Activated CD8-positive, alpha-beta T cell treated with anti-CD3 and anti-CD28 coated beads for 36 hours (primary cell): Measurements from ENCODE around the gene PRR18. TPM values are rescaled to one million over a fixed set of nuclear protein-coding genes. Genes with fewer than 3 reads are reported as not detected.

Source experiments
- ATAC-seq: fragments of 200-7000 bp; cut with Tn5 transposase; one replicate; pipeline ENCODE4 v1.10.0; 2021; ENCODE audit warnings: mild to moderate bottlenecking, moderate library complexity
- CTCF ChIA-PET: fragments of 350-600 bp; sonication (Branson Sonifier 250); formaldehyde crosslinking; loops from one replicate; lab custom pipeline; 2021; ENCODE audit warnings: antibody characterized with exemption; lab: Charles Lee
- POLR2A ChIA-PET: fragments of 350-600 bp; sonication (Branson Sonifier 250); formaldehyde crosslinking; loops from one replicate; lab custom pipeline; 2021; ENCODE audit warnings: antibody characterized with exemption; lab: Charles Lee
- DNase-seq: peaks from one replicate; pipeline ENCODE4 v3.0.0-alpha.2; 2020
- H3K27ac Mint-ChIP-seq: one replicate; pipeline ENCODE4 v1.8.0; 2021; ENCODE audit warnings: mild to moderate bottlenecking, mixed read lengths
- H3K27me3 Mint-ChIP-seq: one replicate; pipeline ENCODE4 v1.8.0; 2021; ENCODE audit warnings: mixed read lengths
- H3K36me3 Mint-ChIP-seq: one replicate; pipeline ENCODE4 v1.8.0; 2021; ENCODE audit warnings: low read depth, mixed read lengths
- H3K4me1 Mint-ChIP-seq: one replicate; pipeline ENCODE4 v1.8.0; 2021; ENCODE audit warnings: low read depth, mixed read lengths
- H3K4me3 Mint-ChIP-seq: one replicate; pipeline ENCODE4 v1.8.0; 2021; ENCODE audit warnings: mild to moderate bottlenecking, moderate library complexity, mixed read lengths
- H3K9me3 Mint-ChIP-seq: one replicate; pipeline ENCODE4 v1.8.0; 2021; ENCODE audit warnings: mixed read lengths
- CTCF ChIP-seq: fragments of 200-600 bp; IDR thresholded peaks from one replicate; pipeline ENCODE4 v1.8.0; 2022; ENCODE audit warnings: antibody characterized with exemption, mild to moderate bottlenecking
- intact Hi-C: fragments of 100-400 bp; cut with micrococcal nuclease; formaldehyde crosslinking; loops from one replicate; pipeline ENCODE4 v1.10.0; 2022
- total RNA-seq, 2 experiments: library from RNA; stranded (reverse); gene quantifications; one replicate each; pipeline ENCODE4 v1.2.3, GENCODE V29; 2021

The PRR18 gene
- total RNA-seq, 2 experiments from 2014 or later: 0.23 to 0.27 TPM

- Mint-ChIP-seq H3K4me3 (no peak overlapping the region), H3K27me3 (peaks cover 35% of the 10 kb centered on the region), H3K4me1 (no peaks in the 10 kb centered on the region), H3K27ac (no peak overlapping the region), H3K36me3 (no peaks in the 10 kb centered on the region), H3K9me3 (no peaks in the 10 kb centered on the region)
- ATAC-seq (no peak), DNase-seq (no peak)
- TF ChIP-seq CTCF: no peak
- CTCF ChIA-PET: interaction anchor here (0.9 to 1.2 kb wide), 3 partner anchors 9 to 80 kb away, joined by 3 to 4 read pairs (median 3); no protein-coding TSS in a partner anchor
- POLR2A ChIA-PET: interaction anchor here (0.6 kb wide), 1 partner anchor 156 kb away, joined by 3 read pairs; no protein-coding TSS in a partner anchor
- intact Hi-C loops: no loop called here
Observed at GRCh38 chr6:166301611-166302529, 6.3 kb downstream of the PRR18 start.

- POLR2A ChIA-PET: no interaction called here
- Mint-ChIP-seq H3K27ac (no peak overlapping the region), H3K4me1 (no peaks in the 10 kb centered on the region), H3K27me3 (peaks cover 28% of the 10 kb centered on the region), H3K36me3 (no peaks in the 10 kb centered on the region), H3K9me3 (no peaks in the 10 kb centered on the region), H3K4me3 (no peak overlapping the region)
- CTCF ChIA-PET: interaction anchor here (0.8 to 1.2 kb wide), 2 partner anchors 10 to 100 kb away, joined by 3 read pairs; no protein-coding TSS in a partner anchor
- no peak for DNase-seq
- TF ChIP-seq CTCF: no peak
- no peak for ATAC-seq
- intact Hi-C loops: no loop called here
Observed at GRCh38 chr6:166300357-166300987, 7.7 kb downstream of the PRR18 start.

- intact Hi-C loops: no loop called here
- H3K4me3 Mint-ChIP-seq: no peak overlapping the region
- no peak overlapping the region for H3K27ac Mint-ChIP-seq
- ChIA-PET CTCF (interaction anchor here (2.1 kb wide), 1 partner anchor 84 kb away, joined by 6 read pairs; no protein-coding TSS in a partner anchor), POLR2A (interaction anchor here (1.2 kb wide), 1 partner anchor 28 kb away, joined by 3 read pairs; no protein-coding TSS in a partner anchor)
- no peaks in the 10 kb centered on the region for H3K9me3 Mint-ChIP-seq
- H3K36me3 Mint-ChIP-seq: no peaks in the 10 kb centered on the region
- no peak for TF ChIP-seq CTCF
- DNase-seq: no peak
- ATAC-seq: no peak
- H3K27me3 Mint-ChIP-seq: peaks cover 15% of the 10 kb centered on the region
- H3K4me1 Mint-ChIP-seq: peaks cover 5% of the 10 kb centered on the region
Observed at GRCh38 chr6:166297606-166298005, 10.6 kb downstream of the PRR18 start.

GRCh38 chr6:166296035-166296883 lies 11.9 kb downstream of the PRR18 start:
- TF ChIP-seq CTCF: no peak
- ChIA-PET CTCF (interaction anchor here (1.1 to 3.3 kb wide), 6 partner anchors 15 to 104 kb away, joined by 3 to 12 read pairs (median 5); no protein-coding TSS in a partner anchor), POLR2A (interaction anchor here (1.2 kb wide), 1 partner anchor 30 kb away, joined by 3 read pairs; no protein-coding TSS in a partner anchor)
- peaks cover 14% of the 10 kb centered on the region for H3K27me3 Mint-ChIP-seq
- H3K4me3 Mint-ChIP-seq: no peak overlapping the region
- H3K27ac Mint-ChIP-seq: no peak overlapping the region
- H3K9me3 Mint-ChIP-seq: no peaks in the 10 kb centered on the region
- no peaks in the 10 kb centered on the region for H3K36me3 Mint-ChIP-seq
- peaks cover 5% of the 10 kb centered on the region for H3K4me1 Mint-ChIP-seq
- ATAC-seq (no peak), DNase-seq (no peak)
- intact Hi-C loops: no loop called here
